H1 (cell line): ENCODE measurements around the gene TMEM120B. TPM values are rescaled to one million over a fixed set of nuclear protein-coding genes. Genes with fewer than 3 reads are reported as not detected.

ENCODE experiments used
- CTCF ChIA-PET: fragments of 300-600 bp; sonication (Branson Sonifier 250); formaldehyde crosslinking; loops from one replicate; lab custom pipeline; 2021; ENCODE audit not compliant: partially characterized antibody; lab: Charles Lee
- POLR2A ChIA-PET: fragments of 300-600 bp; sonication (Branson Sonifier 250); formaldehyde crosslinking; loops from one replicate; lab custom pipeline; 2021; ENCODE audit warnings: inconsistent platforms; ENCODE audit not compliant: partially characterized antibody; lab: Charles Lee
- DNase-seq, 2 experiments: peaks; one replicate each; pipeline versions ENCODE4 v3.0.0 to v3.0.0-alpha.2; 2010 to 2022; ENCODE audit warnings: low spot score in 2 of 2, low read depth in 1 of 2, mixed read lengths in 1 of 2
- FAIRE-seq: peaks from 2 replicates; lab custom pipeline; 2011; peaks lifted over from hg19 to GRCh38; lab: Jason Lieb, UNC
- H2AFZ ChIP-seq: 2 replicates; pipeline ENCODE4 v1.8.1; 2012; ENCODE audit warnings: low read length, inconsistent platforms
- H2AK5ac ChIP-seq: 2 replicates; pipeline ENCODE4 v1.6.1; 2013; ENCODE audit warnings: low read depth, low read length
- H2BK120ac ChIP-seq: replicated peaks from 2 replicates; pipeline ENCODE3; 2013; ENCODE audit warnings: low read depth, low read length, inconsistent platforms
- H2BK12ac ChIP-seq: 2 replicates; pipeline ENCODE4 v1.6.1; 2013; ENCODE audit warnings: low read depth, low read length
- H2BK15ac ChIP-seq: 2 replicates; pipeline ENCODE4 v1.6.1; 2013; ENCODE audit warnings: low read length
- H2BK20ac ChIP-seq: 2 replicates; pipeline ENCODE4 v1.6.1; 2013; ENCODE audit warnings: low read length
- H2BK5ac ChIP-seq: 2 replicates; pipeline ENCODE4 v1.6.1; 2013; ENCODE audit warnings: low read depth, low read length
- H3K14ac ChIP-seq: 2 replicates; pipeline ENCODE4 v1.6.1; 2013; ENCODE audit warnings: inconsistent platforms; ENCODE audit not compliant: insufficient read length
- H3K18ac ChIP-seq: 2 replicates; pipeline ENCODE4 v1.6.1; 2013; ENCODE audit warnings: low read length; ENCODE audit errors: extremely low read depth
- H3K23ac ChIP-seq: 2 replicates; pipeline ENCODE4 v1.6.1; 2013; ENCODE audit warnings: inconsistent platforms; ENCODE audit not compliant: insufficient read length
- H3K23me2 ChIP-seq: 2 replicates; pipeline ENCODE4 v1.6.1; 2013; ENCODE audit warnings: low read depth, low read length
- H3K27ac ChIP-seq: 2 replicates; pipeline ENCODE4 v1.6.1; 2011; ENCODE audit warnings: low read depth, low read length, inconsistent platforms
- H3K27me3 ChIP-seq, 4 experiments: replicated peaks in 1 of 4; 1 replicate in 1 of 4; 2 replicates in 3 of 4; pipeline versions ENCODE4 v1.6.1 to v1.8.1; 2011 to 2013; ENCODE audit warnings: low read length in 3 of 4, mild to moderate bottlenecking in 3 of 4, inconsistent platforms in 2 of 4, mixed read lengths in 2 of 4, moderate library complexity in 1 of 4; ENCODE audit not compliant: control insufficient read depth in 3 of 4, insufficient read depth in 3 of 4; ENCODE audit errors: extremely low read depth in 1 of 4
- H3K36me3 ChIP-seq, 4 experiments: 2 replicates each; pipeline versions ENCODE4 v1.6.1 to v1.8.1; 2011 to 2013; ENCODE audit warnings: mild to moderate bottlenecking in 4 of 4, low read length in 3 of 4, moderate library complexity in 2 of 4, control low read depth in 1 of 4, inconsistent platforms in 1 of 4; ENCODE audit not compliant: insufficient read depth in 4 of 4, control insufficient read depth in 2 of 4
- H3K4ac ChIP-seq: replicated peaks from 2 replicates; pipeline ENCODE3; 2013; ENCODE audit warnings: low read length, low read depth, mixed read lengths, inconsistent platforms; ENCODE audit not compliant: insufficient read length
- H3K4me1 ChIP-seq, 4 experiments: replicated peaks in 1 of 4; 1 replicate in 1 of 4; 2 replicates in 3 of 4; pipeline versions ENCODE4 v1.6.1 to v1.8.1; 2011 to 2013; ENCODE audit warnings: low read length in 3 of 4, inconsistent platforms in 2 of 4, mixed read lengths in 1 of 4; ENCODE audit not compliant: insufficient read depth in 4 of 4, control insufficient read depth in 3 of 4
- H3K4me2 ChIP-seq, 2 experiments: 2 replicates each; pipeline versions ENCODE4 v1.6.1 to v1.8.1; 2011 to 2013; ENCODE audit warnings: low read depth in 2 of 2, low read length in 2 of 2, control low read depth in 1 of 2, inconsistent platforms in 1 of 2, mild to moderate bottlenecking in 1 of 2; ENCODE audit not compliant: insufficient read depth in 1 of 2
- H3K4me3 ChIP-seq, 4 experiments: fragments of 200-600, 300-600 bp in 1 of 4; sonication (generic), shearing (Covaris generic), sonication (Bioruptor Twin) in 1 of 4; 2 replicates each; pipeline versions ENCODE4 v1.5.1 to v1.8.1; 2011 to 2016; ENCODE audit warnings: low read length in 4 of 4, low read depth in 3 of 4, control low read depth in 2 of 4, inconsistent platforms in 2 of 4, mild to moderate bottlenecking in 2 of 4, mixed read lengths in 1 of 4, moderate library complexity in 1 of 4; ENCODE audit not compliant: insufficient read depth in 2 of 4; ENCODE audit errors: extremely low read depth in 1 of 4
- H3K56ac ChIP-seq: replicated peaks from 2 replicates; pipeline ENCODE3; 2013; ENCODE audit warnings: low read depth, mild to moderate bottlenecking, mixed read lengths, low read length, inconsistent platforms; ENCODE audit not compliant: insufficient read length
- H3K79me1 ChIP-seq: 2 replicates; pipeline ENCODE4 v1.6.1; 2013; ENCODE audit warnings: low read depth, low read length, control low read depth
- H3K79me2 ChIP-seq, 2 experiments: 2 replicates each; pipeline versions ENCODE4 v1.6.1 to v1.8.1; 2012 to 2013; ENCODE audit warnings: low read length in 2 of 2, mild to moderate bottlenecking in 2 of 2, inconsistent platforms in 1 of 2; ENCODE audit not compliant: insufficient read depth in 2 of 2, control insufficient read depth in 1 of 2
- H3K9ac ChIP-seq, 4 experiments: replicated peaks in 1 of 4; 1 replicate in 1 of 4; 2 replicates in 3 of 4; pipeline versions ENCODE4 v1.6.1 to v1.8.1; 2011 to 2013; ENCODE audit warnings: low read depth in 3 of 4, low read length in 3 of 4, control low read depth in 2 of 4, mild to moderate bottlenecking in 2 of 4, moderate library complexity in 2 of 4, inconsistent platforms in 1 of 4; ENCODE audit errors: extremely low read depth in 1 of 4
- H3K9me3 ChIP-seq, 2 experiments: 2 replicates each; pipeline versions ENCODE4 v1.6.1 to v1.8.1; 2012 to 2013; ENCODE audit warnings: mild to moderate bottlenecking in 2 of 2, moderate library complexity in 2 of 2, control low read depth in 1 of 2, inconsistent platforms in 1 of 2, low read depth in 1 of 2, low read length in 1 of 2, mixed read lengths in 1 of 2; ENCODE audit not compliant: insufficient read depth in 2 of 2
- H4K20me1 ChIP-seq, 2 experiments: replicated peaks in 1 of 2; 2 replicates each; pipeline versions ENCODE3 to v1.8.1; 2011 to 2013; ENCODE audit warnings: inconsistent platforms in 2 of 2, low read length in 2 of 2, mild to moderate bottlenecking in 1 of 2; ENCODE audit not compliant: insufficient read depth in 2 of 2, control insufficient read depth in 1 of 2
- H4K5ac ChIP-seq: 2 replicates; pipeline ENCODE4 v1.6.1; 2013; ENCODE audit warnings: low read length, low read depth, mixed read lengths, inconsistent platforms; ENCODE audit not compliant: insufficient read length
- H4K8ac ChIP-seq: 2 replicates; pipeline ENCODE4 v1.8.0; 2013; ENCODE audit warnings: mild to moderate bottlenecking, moderate library complexity, low read length, inconsistent platforms; ENCODE audit not compliant: insufficient read depth; ENCODE audit errors: extremely low read depth
- H4K91ac ChIP-seq: replicated peaks from 2 replicates; pipeline ENCODE3; 2013; ENCODE audit warnings: low read length, mixed read lengths, inconsistent platforms; ENCODE audit not compliant: insufficient read length
- POU5F1 ChIP-seq: IDR thresholded peaks from 2 replicates; pipeline ENCODE4 v1.6.1; 2011; ENCODE audit warnings: low read depth, mild to moderate bottlenecking, low read length, moderate library complexity
- RNF2 ChIP-seq: fragments of 200-900, 300-1000 bp; sonication (generic); IDR thresholded peaks from 2 replicates; pipeline ENCODE4 v1.7.1; 2016; ENCODE audit warnings: borderline replicate concordance, low read depth, mild to moderate bottlenecking, antibody characterized with exemption, low read length; ENCODE audit not compliant: poor library complexity, severe bottlenecking; ENCODE audit errors: missing control alignments
- SIN3A ChIP-seq, 2 experiments: IDR thresholded peaks in 1 of 2; conservative IDR thresholded peaks in 1 of 2; 2 replicates each; pipeline ENCODE4 v1.6.1; 2011 to 2012; ENCODE audit warnings: low read length in 2 of 2, improper control_type of control experiment in 1 of 2, low read depth in 1 of 2, mild to moderate bottlenecking in 1 of 2
- SP2 ChIP-seq: IDR thresholded peaks from 2 replicates; pipeline ENCODE4 v1.6.1; 2012; ENCODE audit warnings: mild to moderate bottlenecking, low read length, inconsistent platforms
- TEAD4 ChIP-seq: IDR thresholded peaks from 2 replicates; pipeline ENCODE4 v1.6.1; 2012; ENCODE audit warnings: low read depth, low read length, inconsistent platforms, mixed read lengths
- WGBS, 2 experiments: shearing (Covaris generic) in 1 of 2; methylation state at CpG; one replicate each; pipeline versions ENCODE4 v1.1.6 to v1.1.7; 2013 to 2015; ENCODE audit warnings: low lambda C conversion rate in 2 of 2, mixed read lengths in 2 of 2, inconsistent platforms in 1 of 2, low coverage in 1 of 2, missing lambda C conversion rate in 1 of 2; ENCODE audit not compliant: insufficient replicate concordance in 2 of 2, insufficient coverage in 1 of 2, insufficient read length in 1 of 2; ENCODE audit errors: extremely low coverage in 1 of 2, missing lambda C conversion rate in 1 of 2; 5-methylcytosine and 5-hydroxymethylcytosine counted together
- polyA plus RNA-seq, 7 experiments: library from polyadenylated mRNA; depleted of rRNA in 3 of 7; stranded (reverse) in 5 of 7; unstranded in 2 of 7; fragments of >200 nt in 5 of 7; fragments of 200-250 nt in 2 of 7; gene quantifications; 1 replicate in 5 of 7; 2 replicates in 1 of 7; 4 replicates in 1 of 7; pipeline versions ENCODE4 v1.2.1 to v1.2.3, GENCODE V29; 2011 to 2013; ENCODE audit warnings: missing spikeins in 2 of 7, mixed read lengths in 2 of 7
- total RNA-seq: library from RNA; stranded (reverse); fragmentation: NEBNext Ultra II Directional; extraction: Animal tissue kit (Norgen Biotek cat#: 25700); gene quantifications from 2 replicates; pipeline ENCODE4 v1.2.1, GENCODE V29; 2021

TMEM120B gene
- total and polyA plus RNA-seq, 2 of the 8 experiments (the other 6 are each of a cell fraction or from before 2014, with no cell fraction given): 22.0 to 29.1 TPM

DNA sequence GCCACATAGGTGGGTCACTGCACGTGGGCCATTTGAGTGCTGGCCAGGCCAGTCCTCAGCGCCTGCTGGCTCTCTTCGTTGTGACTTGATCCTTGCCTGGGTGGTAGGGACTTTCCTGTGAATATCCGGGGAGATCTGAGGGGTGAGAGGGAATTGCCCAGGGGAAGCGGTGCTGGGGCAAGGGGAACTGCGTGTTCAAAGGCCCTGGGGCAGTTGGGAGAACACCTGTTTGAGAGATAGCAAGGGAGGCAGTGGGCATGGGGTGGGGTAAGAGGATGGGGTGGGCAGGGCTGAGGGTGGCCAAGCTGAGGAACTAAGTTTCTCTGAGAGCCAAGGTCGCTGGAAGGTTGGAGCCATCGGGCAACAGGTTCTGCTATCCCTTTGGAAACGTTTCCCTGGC lies 116.3 kb downstream of the TMEM120B start:
- H3K23me2 ChIP-seq: no peaks in the 10 kb centered on the region
- DNase-seq (no peak), FAIRE-seq (no peak)
- H3K27me3 ChIP-seq: no peaks in the 10 kb centered on the region
- H3K23ac ChIP-seq: no peak overlapping the region
- H2AK5ac ChIP-seq: no peak overlapping the region
- ChIA-PET POLR2A (interaction anchor here (1.3 to 6.4 kb wide), 4 partner anchors 9 to 34 kb away, joined by 3 to 50 read pairs (median 28); partner anchors contain the start of genes RHOF and SETD1B), CTCF (interaction anchor here (1.2 to 14.5 kb wide), 3 partner anchors 21 to 34 kb away, joined by 3 to 163 read pairs (median 4); partner anchors contain the start of gene RHOF)
- H3K36me3 ChIP-seq: peaks cover 3 to 42% (median 15%) of the 10 kb centered on the region in 4 experiments; a peak in 7 of 8 replicates
- no peak overlapping the region for H4K8ac ChIP-seq
- H3K14ac ChIP-seq: no peak overlapping the region
- H3K9me3 ChIP-seq: no peaks in the 10 kb centered on the region
- no peak overlapping the region for H3K56ac ChIP-seq
- H3K79me1 ChIP-seq: no peaks in the 10 kb centered on the region
- peaks cover 0 to 7% of the 10 kb centered on the region in 2 experiments for H4K20me1 ChIP-seq
- H2BK12ac ChIP-seq: no peak overlapping the region
- H3K4ac ChIP-seq: no peak overlapping the region
- H2BK120ac ChIP-seq: no peak overlapping the region
- H3K4me1 ChIP-seq: no peaks in the 10 kb centered on the region
- no peak overlapping the region for H3K4me3 ChIP-seq
- H2BK5ac ChIP-seq: no peak overlapping the region
- 84% methylated on average over 7 of the region's 9 CpGs; no CpG with 5 or more reads in 1 of the 2 experiments for WGBS, 2 experiments
- H3K9ac ChIP-seq: no peak overlapping the region
- H4K5ac ChIP-seq: no peak overlapping the region
- H3K18ac ChIP-seq: no peak overlapping the region
- no peak overlapping the region for H3K4me2 ChIP-seq
- no peak overlapping the region for H2AFZ ChIP-seq
- H2BK15ac ChIP-seq: no peak overlapping the region
- H2BK20ac ChIP-seq: no peak overlapping the region
- TF ChIP-seq SIN3A (conservative IDR thresholded peaks at IDR 0.05 in 1 of 2, IDR thresholded peaks at IDR 0.05 in 1 of 2; ENCODE audit: low read depth in 1 of 2, low read length in 2 of 2) (no peak), RNF2 (no peak), TEAD4 (no peak), SP2 (no peak), POU5F1 (no peak)
- H3K27ac ChIP-seq: no peak overlapping the region
- no peaks in the 10 kb centered on the region for H3K79me2 ChIP-seq
- H4K91ac ChIP-seq: no peak overlapping the region
